ENCODE data around the gene NELFE. TPM values are rescaled to one million over a fixed set of nuclear protein-coding genes. Genes with fewer than 3 reads are reported as not detected.

The NELFE gene
- total and polyA plus RNA-seq, 2 of the 13 experiments (the other 11 are each of a cell fraction or from before 2014, with no cell fraction given): 51.3 to 69.8 TPM

GRCh38 chr6:31958412-31958740, 395 bp downstream of the NELFE start (continued):
- TF ChIP-seq MAFG (CRISPR knock-in tag; IDR thresholded peaks at IDR 0.05) (no peak), ZNF496 (CRISPR knock-in tag; IDR thresholded peaks at IDR 0.05; ENCODE audit: insufficient replicate concordance) (no peak), ZNF724P (CRISPR knock-in tag; IDR thresholded peaks at IDR 0.05; ENCODE audit: borderline replicate concordance) (0 out of 2 replicates have a peak, but pooled peaks have one; percentile 44), TAF1 (CRISPR knock-in tag; IDR thresholded peaks at IDR 0.05) (no peak), SMYD3 (CRISPR knock-in tag; IDR thresholded peaks at IDR 0.05) (no peak), ZNF609 (CRISPR knock-in tag; IDR thresholded peaks at IDR 0.05; ENCODE audit: borderline replicate concordance) (no peak), MLLT10 (CRISPR knock-in tag; IDR thresholded peaks at IDR 0.05) (no peak), KMT2B (CRISPR knock-in tag; IDR thresholded peaks at IDR 0.05) (no peak), ZNF512 (CRISPR knock-in tag; IDR thresholded peaks at IDR 0.05) (peak; percentile 53; the same call in 1 of the 2 replicates), BATF2 (CRISPR knock-in tag; IDR thresholded peaks at IDR 0.05) (0 out of 2 replicates have a peak, but pooled peaks have one; percentile 71), FOXA3 (CRISPR knock-in tag; IDR thresholded peaks at IDR 0.05) (no peak), PITX1 (CRISPR knock-in tag; IDR thresholded peaks at IDR 0.05) (no peak), BORCS8-MEF2B (CRISPR knock-in tag; IDR thresholded peaks at IDR 0.05) (no peak), REXO4 (CRISPR knock-in tag; IDR thresholded peaks at IDR 0.05; ENCODE audit: borderline replicate concordance) (no peak), ZNF18 (CRISPR knock-in tag; IDR thresholded peaks at IDR 0.05; ENCODE audit: insufficient replicate concordance) (no peak), ZNF782 (CRISPR knock-in tag; IDR thresholded peaks at IDR 0.05; ENCODE audit: borderline replicate concordance) (no peak; the same call in 1 of the 2 replicates), DRAP1 (CRISPR knock-in tag; IDR thresholded peaks at IDR 0.05) (no peak), ZSCAN12 (CRISPR knock-in tag; IDR thresholded peaks at IDR 0.05) (no peak), IRF1 (CRISPR knock-in tag; IDR thresholded peaks at IDR 0.05; ENCODE audit: low read depth) (0 out of 2 replicates have a peak, but pooled peaks have one; percentile 35), CENPT (CRISPR knock-in tag; IDR thresholded peaks at IDR 0.05; ENCODE audit: low read depth) (no peak; the same call in 1 of the 2 replicates), MTA1 (CRISPR knock-in tag; IDR thresholded peaks at IDR 0.05; ENCODE audit: borderline replicate concordance) (no peak)
